ENCODE measurements around the gene GTSE1.
A peak's percentile ranks its signal among the peaks of the same experiment; 100 is the strongest.

GTSE1 gene

GRCh38 chr22:46272762-46273431 is 23.8 kb upstream of the GTSE1 start:
- Histone ChIP-seq H3K4me3 (no peak overlapping the region), H3K27ac (no peak overlapping the region)

- Histone ChIP-seq H3K4me3 (no peak overlapping the region), H3K27ac (no peak overlapping the region)
These were observed 23.1 kb upstream of the GTSE1 start for GRCh38 chr22:46273432-46274148.

- no peak overlapping the region for H3K4me3 ChIP-seq
These were observed 22.3 kb upstream of the GTSE1 start for GRCh38 chr22:46274381-46274780.

GRCh38 chr22:46275455-46276122 is 21.1 kb upstream of the GTSE1 start:
- no peak overlapping the region for H3K27ac ChIP-seq
- H3K4me3 ChIP-seq, result no peak overlapping the region

More at GRCh38 chr22:46274381-46274780, 22.3 kb upstream of the GTSE1 start:
- no peak overlapping the region for H3K27ac ChIP-seq

GRCh38 chr22:46276563-46276962 is 20.1 kb upstream of the GTSE1 start:
- H3K4me3 ChIP-seq, result no peak overlapping the region
- no peak overlapping the region for H3K27ac ChIP-seq

GRCh38 chr22:46278656-46279645 is 17.7 kb upstream of the GTSE1 start:
- no peak overlapping the region for H3K27ac ChIP-seq

GRCh38 chr22:46280063-46280817 is 16.4 kb upstream of the GTSE1 start:
- Histone ChIP-seq H3K4me3 (no peak overlapping the region), H3K27ac (peak overlapping the region in 3 of 21 experiments; percentile 35 to 59 (median 37))

More at GRCh38 chr22:46278656-46279645, 17.7 kb upstream of the GTSE1 start:
- H3K4me3 ChIP-seq, result no peak overlapping the region

GRCh38 chr22:46280999-46281623 is 15.6 kb upstream of the GTSE1 start:
- Histone ChIP-seq H3K27ac (peak overlapping the region in 2 of 21 experiments; percentile 1 to 59), H3K4me3 (no peak overlapping the region)

GRCh38 chr22:46281866-46282678 is 14.6 kb upstream of the GTSE1 start:
- Histone ChIP-seq H3K27ac (no peak overlapping the region), H3K4me3 (no peak overlapping the region)

GRCh38 chr22:46286006-46286405 is 10.7 kb upstream of the GTSE1 start:
- Histone ChIP-seq H3K4me3 (no peak overlapping the region), H3K27ac (no peak overlapping the region)

- Histone ChIP-seq H3K27ac (peak overlapping the region in 19 of 21 experiments; percentile 4 to 79 (median 63)), H3K4me3 (no peak overlapping the region)
These were observed 9.5 kb upstream of the GTSE1 start for GRCh38 chr22:46286941-46287872.

- peak overlapping the region in 4 of 7 experiments; percentile 4 to 14 (median 9) for H3K4me3 ChIP-seq
These were observed 8.6 kb upstream of the GTSE1 start for GRCh38 chr22:46287873-46288751.

GRCh38 chr22:46288846-46289243 is 7.8 kb upstream of the GTSE1 start:
- Histone ChIP-seq H3K4me3 (no peak overlapping the region), H3K27ac (peak overlapping the region in 9 of 21 experiments; percentile 17 to 77 (median 64))

More at GRCh38 chr22:46287873-46288751, 8.6 kb upstream of the GTSE1 start:
- H3K27ac ChIP-seq, result peak overlapping the region in 19 of 21 experiments; percentile 4 to 79 (median 63)

GRCh38 chr22:46289244-46289891 is 7.3 kb upstream of the GTSE1 start:
- Histone ChIP-seq H3K4me3 (no peak overlapping the region), H3K27ac (peak overlapping the region in 3 of 21 experiments; percentile 17 to 77 (median 21))
